ENCODE results near the gene PAFAH2.

The PAFAH2 gene

DNA sequence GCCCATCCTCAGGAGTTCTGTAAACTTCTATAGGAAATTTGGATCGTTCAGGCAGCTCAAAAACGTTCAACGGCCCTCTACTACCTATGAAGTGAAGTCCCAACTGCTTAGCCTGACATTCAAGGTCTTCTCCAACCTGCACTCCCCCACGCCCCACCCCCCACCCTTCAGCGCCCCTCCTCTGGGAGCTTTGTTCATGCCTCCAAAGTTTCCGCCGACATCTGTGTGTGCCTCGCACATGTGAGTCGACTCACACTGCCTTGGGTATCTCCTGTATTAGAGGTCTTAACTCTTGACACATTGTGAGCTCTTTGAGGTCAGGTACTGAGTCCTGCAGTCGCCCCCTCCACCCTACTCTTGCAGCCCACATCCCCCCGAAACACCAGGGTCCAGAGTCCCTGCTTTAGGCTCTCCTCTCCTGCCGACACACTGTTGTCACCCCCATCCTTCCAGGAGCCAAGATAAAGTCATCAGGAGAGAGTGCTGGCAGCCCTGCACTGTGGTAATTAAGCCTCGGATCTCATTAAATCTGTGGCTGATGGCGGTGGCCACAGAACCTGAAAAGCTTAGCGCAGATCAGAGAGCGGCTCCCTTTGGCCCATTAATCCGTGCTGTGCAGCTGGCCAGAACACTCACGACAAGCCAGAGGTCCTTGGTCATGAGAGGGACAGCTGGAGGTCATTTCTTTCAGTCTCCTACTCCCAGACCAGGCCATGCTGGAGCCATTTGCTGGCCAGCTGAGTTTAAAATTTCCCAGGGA is 1.4 kb upstream of the PAFAH2 start:
- Histone ChIP-seq H3K27ac (no peak overlapping the region), H3K4me2 (no peak overlapping the region; the same call in 1 of the 2 replicates), H3K27me3 (ENCODE audit: insufficient read depth, low read depth) (no peaks in the 10 kb centered on the region), H3K4me1 (ENCODE audit: low read depth, poor library complexity, severe bottlenecking) (peaks cover 13% of the 10 kb centered on the region), H2AFZ (ENCODE audit: low read depth) (peak overlapping the region; percentile 87; the same call in 1 of the 2 replicates), H3K4me3 (IDR thresholded peaks at IDR 0.05; ENCODE audit: insufficient read depth, low read depth, low read length) (no peak overlapping the region), H4K20me1 (ENCODE audit: insufficient read depth) (no peaks in the 10 kb centered on the region), H3K79me2 (ENCODE audit: insufficient read depth, low read depth) (no peaks in the 10 kb centered on the region), H3K36me3 (ENCODE audit: insufficient read depth) (no peaks in the 10 kb centered on the region), H3K9ac (no peak overlapping the region)
- TF ChIP-seq, protein P1, sequence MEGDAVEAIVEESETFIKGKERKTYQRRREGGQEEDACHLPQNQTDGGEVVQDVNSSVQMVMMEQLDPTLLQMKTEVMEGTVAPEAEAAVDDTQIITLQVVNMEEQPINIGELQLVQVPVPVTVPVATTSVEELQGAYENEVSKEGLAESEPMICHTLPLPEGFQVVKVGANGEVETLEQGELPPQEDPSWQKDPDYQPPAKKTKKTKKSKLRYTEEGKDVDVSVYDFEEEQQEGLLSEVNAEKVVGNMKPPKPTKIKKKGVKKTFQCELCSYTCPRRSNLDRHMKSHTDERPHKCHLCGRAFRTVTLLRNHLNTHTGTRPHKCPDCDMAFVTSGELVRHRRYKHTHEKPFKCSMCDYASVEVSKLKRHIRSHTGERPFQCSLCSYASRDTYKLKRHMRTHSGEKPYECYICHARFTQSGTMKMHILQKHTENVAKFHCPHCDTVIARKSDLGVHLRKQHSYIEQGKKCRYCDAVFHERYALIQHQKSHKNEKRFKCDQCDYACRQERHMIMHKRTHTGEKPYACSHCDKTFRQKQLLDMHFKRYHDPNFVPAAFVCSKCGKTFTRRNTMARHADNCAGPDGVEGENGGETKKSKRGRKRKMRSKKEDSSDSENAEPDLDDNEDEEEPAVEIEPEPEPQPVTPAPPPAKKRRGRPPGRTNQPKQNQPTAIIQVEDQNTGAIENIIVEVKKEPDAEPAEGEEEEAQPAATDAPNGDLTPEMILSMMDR (conservative IDR thresholded peaks at IDR 0.05; ENCODE audit: low read depth, low read length): no peak

DNA sequence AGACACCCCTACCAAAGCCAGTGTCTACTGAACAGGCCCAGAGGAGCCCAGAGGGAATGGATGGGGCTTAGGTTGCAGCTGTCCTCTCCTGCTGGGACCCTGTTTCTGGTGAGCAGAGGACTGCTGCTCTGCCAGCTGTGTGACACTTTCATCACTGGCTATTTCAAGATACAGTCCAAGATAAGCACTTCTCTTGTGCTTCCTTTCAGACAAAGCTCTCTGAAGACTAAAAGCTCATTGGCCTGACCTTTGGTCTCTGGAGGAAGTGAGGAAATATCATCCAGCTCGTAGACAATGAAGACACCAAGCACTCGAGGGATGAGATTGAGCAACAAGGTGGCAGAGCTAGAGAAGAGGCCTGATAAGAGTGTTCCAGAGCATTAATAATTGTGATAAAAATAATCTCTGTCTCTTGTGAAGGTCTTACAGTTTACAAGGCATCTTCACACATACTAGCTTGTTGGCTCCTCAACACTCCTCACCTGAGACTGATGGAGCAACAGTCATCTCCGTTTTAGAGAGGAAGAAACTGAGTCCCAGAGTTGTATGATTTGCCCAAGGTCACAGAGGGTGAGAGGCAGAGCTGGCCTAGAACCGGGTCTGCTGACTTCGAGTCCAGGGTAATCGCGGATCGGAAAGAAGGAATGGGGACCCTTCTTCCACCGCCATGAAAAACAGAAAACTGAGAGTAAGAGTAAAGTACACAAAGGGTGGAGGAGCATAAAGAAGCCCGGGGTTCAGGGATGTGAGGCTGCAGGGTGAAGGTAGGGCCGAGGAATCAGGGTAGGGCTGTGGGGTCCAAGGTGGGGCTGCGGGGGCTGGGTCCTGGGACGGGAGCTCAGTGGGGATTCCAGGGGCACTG is 666 bp downstream of the PAFAH2 start:
- Histone ChIP-seq H2AFZ (ENCODE audit: low read depth) (peak overlapping the region; percentile 87; the same call in 1 of the 2 replicates), H3K9ac (peak overlapping the region; percentile 71), H3K4me1 (ENCODE audit: low read depth, poor library complexity, severe bottlenecking) (peaks cover 13% of the 10 kb centered on the region), H4K20me1 (ENCODE audit: insufficient read depth) (no peaks in the 10 kb centered on the region), H3K36me3 (ENCODE audit: insufficient read depth) (no peaks in the 10 kb centered on the region), H3K4me3 (IDR thresholded peaks at IDR 0.05; ENCODE audit: insufficient read depth, low read depth, low read length) (peak overlapping the region; percentile 69), H3K4me2 (peak overlapping the region; percentile 78), H3K79me2 (ENCODE audit: insufficient read depth, low read depth) (no peaks in the 10 kb centered on the region), H3K27ac (peak overlapping the region; percentile 41), H3K27me3 (ENCODE audit: insufficient read depth, low read depth) (no peaks in the 10 kb centered on the region)
- TF ChIP-seq, protein P1 (conservative IDR thresholded peaks at IDR 0.05; ENCODE audit: low read depth, low read length): no peak

DNA sequence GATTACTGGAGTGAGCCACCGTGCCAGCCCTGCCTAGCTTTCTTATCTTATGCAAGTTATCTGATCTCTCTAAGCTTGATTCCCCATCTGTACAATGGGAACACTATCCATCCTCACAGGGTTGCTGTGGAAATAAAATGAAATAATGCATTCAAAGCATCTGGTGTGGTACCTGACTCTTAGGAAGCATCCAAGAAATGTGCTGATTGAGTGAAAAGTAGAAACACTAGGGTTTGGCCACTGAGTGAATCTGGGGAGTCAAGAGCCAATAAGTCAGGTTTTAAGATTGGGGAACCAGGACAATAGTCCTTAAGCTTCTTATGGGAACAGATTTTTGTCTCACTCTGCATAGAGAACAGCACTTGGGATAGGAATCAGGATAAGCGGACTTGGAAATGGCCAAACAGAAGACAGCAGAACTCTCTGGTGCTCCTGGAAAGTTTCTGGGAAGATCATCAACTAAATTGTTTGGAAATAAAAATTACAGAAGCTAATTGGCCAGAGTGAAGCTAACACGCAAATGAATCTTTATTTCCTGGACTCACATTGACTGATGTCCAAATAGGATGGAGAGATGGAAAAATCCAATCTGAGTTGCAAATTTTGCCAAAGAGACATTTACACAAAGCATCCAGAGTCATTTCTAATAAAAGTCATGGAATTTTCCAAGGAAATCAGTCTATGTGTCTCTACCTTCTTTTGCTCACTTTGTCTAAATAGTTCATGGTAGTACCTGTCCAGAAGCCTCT is 3.3 kb downstream of the PAFAH2 start:
- Histone ChIP-seq H3K4me3 (IDR thresholded peaks at IDR 0.05; ENCODE audit: insufficient read depth, low read depth, low read length) (no peak overlapping the region), H3K9ac (no peak overlapping the region), H4K20me1 (ENCODE audit: insufficient read depth) (no peaks in the 10 kb centered on the region), H2AFZ (ENCODE audit: low read depth) (no peak overlapping the region), H3K27ac (no peak overlapping the region), H3K27me3 (ENCODE audit: insufficient read depth, low read depth) (no peaks in the 10 kb centered on the region), H3K4me2 (no peak overlapping the region), H3K4me1 (ENCODE audit: low read depth, poor library complexity, severe bottlenecking) (peaks cover 13% of the 10 kb centered on the region), H3K36me3 (ENCODE audit: insufficient read depth) (no peaks in the 10 kb centered on the region), H3K79me2 (ENCODE audit: insufficient read depth, low read depth) (no peaks in the 10 kb centered on the region)
- TF ChIP-seq, protein P1 (conservative IDR thresholded peaks at IDR 0.05; ENCODE audit: low read depth, low read length): no peak

DNA sequence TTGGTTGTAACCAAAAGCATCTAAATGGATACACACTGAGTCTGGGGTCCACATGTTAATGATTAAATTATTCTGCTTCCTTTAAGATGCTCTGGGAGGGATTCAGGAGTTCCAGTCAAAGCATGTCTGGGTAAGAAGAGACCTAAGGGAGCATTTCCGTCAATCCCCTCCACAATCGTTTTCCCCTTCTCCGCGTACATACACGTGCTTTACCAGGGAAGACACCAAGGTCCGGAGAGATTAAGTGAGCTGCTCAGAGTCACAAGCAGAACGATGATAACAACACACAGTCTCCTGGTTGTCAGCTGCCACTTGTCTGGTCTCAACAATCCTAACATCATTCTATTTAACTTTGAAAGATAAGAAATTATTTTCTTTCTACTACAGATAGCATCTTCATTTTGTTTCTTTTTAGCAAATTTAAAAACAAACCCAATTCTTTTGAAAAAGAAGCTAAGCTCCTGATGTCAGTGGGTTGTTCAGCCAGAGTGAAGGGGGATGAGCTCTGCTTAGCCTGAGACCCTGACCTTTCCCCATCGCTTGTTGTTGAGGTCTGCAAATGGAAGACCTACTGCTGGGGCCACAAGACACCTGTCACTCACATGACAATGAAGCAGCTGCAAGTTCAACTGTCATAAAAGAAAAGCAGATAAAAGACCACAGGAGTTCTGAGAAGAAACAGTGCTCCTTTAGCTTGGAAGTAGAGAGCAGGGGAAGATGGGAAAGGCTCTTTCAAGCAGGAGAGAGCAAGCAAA is 4.5 kb downstream of the PAFAH2 start:
- H3K36me3 ChIP-seq (ENCODE audit: insufficient read depth): no peaks in the 10 kb centered on the region
- H3K4me2 ChIP-seq: no peak overlapping the region
- no peak overlapping the region for H3K27ac ChIP-seq
- peaks cover 8% of the 10 kb centered on the region for H3K4me1 ChIP-seq (ENCODE audit: low read depth, poor library complexity, severe bottlenecking)
- H2AFZ ChIP-seq (ENCODE audit: low read depth): no peak overlapping the region
- no peaks in the 10 kb centered on the region for H4K20me1 ChIP-seq (ENCODE audit: insufficient read depth)
- no peak overlapping the region for H3K4me3 ChIP-seq (IDR thresholded peaks at IDR 0.05; ENCODE audit: insufficient read depth, low read depth, low read length)
- H3K79me2 ChIP-seq (ENCODE audit: insufficient read depth, low read depth): no peaks in the 10 kb centered on the region
- no peaks in the 10 kb centered on the region for H3K27me3 ChIP-seq (ENCODE audit: insufficient read depth, low read depth)
- TF ChIP-seq, protein P1 (conservative IDR thresholded peaks at IDR 0.05; ENCODE audit: low read depth, low read length): no peak
- H3K9ac ChIP-seq: no peak overlapping the region
